ENCODE data around the gene TMOD2. TPM values are rescaled to one million over a fixed set of nuclear protein-coding genes. Genes with fewer than 3 reads are reported as not detected.

The TMOD2 gene
- total RNA-seq, 1 experiment from 2014 or later, result 3.0 TPM

DNA sequence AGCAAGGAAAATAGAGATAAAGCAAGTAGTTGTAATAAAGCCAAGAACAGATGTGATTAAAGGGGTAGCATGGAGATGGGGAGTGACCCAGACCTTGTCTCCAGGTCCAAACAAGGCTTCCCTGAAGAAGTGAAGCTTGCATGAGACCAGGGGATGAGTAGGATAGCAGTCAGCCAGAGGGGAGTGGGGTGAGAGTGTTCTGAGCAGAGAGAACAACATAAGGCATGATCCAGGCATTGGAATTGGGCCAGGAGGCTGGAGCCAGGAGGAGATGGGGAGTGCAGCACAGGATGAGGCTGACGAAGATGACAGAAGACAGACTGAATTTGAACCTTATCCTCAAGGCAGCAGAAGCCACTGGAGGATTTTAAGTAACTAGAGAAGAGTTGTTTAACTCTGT is 7.2 kb downstream of the TMOD2 start:
- Histone ChIP-seq H3K79me1 (ENCODE audit: insufficient read depth, low read depth, low read length, poor library complexity, severe bottlenecking) (no peaks in the 10 kb centered on the region), H3K9ac (ENCODE audit: extremely low read depth, insufficient read length, low read length) (no peak overlapping the region), H4K91ac (ENCODE audit: insufficient read length, low read depth, low read length) (no peak overlapping the region), H3K79me2 (ENCODE audit: insufficient read depth, low read length) (no peaks in the 10 kb centered on the region), H4K8ac (replicated peaks; ENCODE audit: insufficient read length, low read depth, low read length) (no peak overlapping the region), H4K20me1 (ENCODE audit: control insufficient read depth, insufficient read depth, insufficient read length) (no peaks in the 10 kb centered on the region), H2BK12ac (ENCODE audit: insufficient read length, low read depth, low read length) (no peak overlapping the region), H3K4me1 (ENCODE audit: insufficient read depth, low read length) (peaks cover 3% of the 10 kb centered on the region; the same call in 1 of the 2 replicates), H3T11ph (ENCODE audit: low read length) (no peak overlapping the region), H3K56ac (ENCODE audit: insufficient read length, low read depth, low read length) (no peak overlapping the region), H3K18ac (ENCODE audit: insufficient read length, low read depth, low read length) (no peak overlapping the region), H2BK5ac (ENCODE audit: insufficient read length, low read length) (no peak overlapping the region), H2AFZ (ENCODE audit: low read length) (no peak overlapping the region), H4K5ac (ENCODE audit: insufficient read length, low read depth, low read length) (no peak overlapping the region), H2AK5ac (ENCODE audit: insufficient read length, low read length) (no peak overlapping the region), H2BK20ac (ENCODE audit: low read depth, low read length, poor library complexity, severe bottlenecking) (no peak overlapping the region), H3K27me3 (ENCODE audit: insufficient read depth, low read length) (no peaks in the 10 kb centered on the region), H3K4ac (ENCODE audit: low read depth, low read length) (no peak overlapping the region), H3K14ac (ENCODE audit: insufficient read depth, low read length) (no peak overlapping the region), H2BK120ac (ENCODE audit: low read depth, low read length, poor library complexity, severe bottlenecking) (no peak overlapping the region), H3K4me2 (ENCODE audit: insufficient read depth, insufficient read length, low read length) (no peak overlapping the region), H2BK15ac (ENCODE audit: low read depth, low read length) (no peak overlapping the region), H3K23me2 (ENCODE audit: insufficient read length, low read depth, low read length, poor library complexity, severe bottlenecking) (no peaks in the 10 kb centered on the region), H3K9me3 (ENCODE audit: control insufficient read depth, low read depth, low read length) (no peaks in the 10 kb centered on the region), H3K23ac (ENCODE audit: insufficient read length, low read depth, low read length) (no peak overlapping the region), H3K27ac (ENCODE audit: insufficient read length, low read depth, low read length) (no peak overlapping the region)
- H3K4me1 Mint-ChIP-seq, result peaks cover 5% of the 10 kb centered on the region in 2 experiments
- H3K27ac Mint-ChIP-seq, result no peak overlapping the region
- no CpG with 5 or more reads among the region's 1 CpG for WGBS (ENCODE audit: extremely low coverage, insufficient read length, low lambda C conversion rate)
- H3K27me3 Mint-ChIP-seq (ENCODE audit: low read depth), result peaks cover 26% of the 10 kb centered on the region
- no peak overlapping the region for H3K4me3 Mint-ChIP-seq
- H3K36me3 Mint-ChIP-seq (ENCODE audit: insufficient read depth in 1 of 3, low read depth in 3 of 3), result 0 out of 7 replicates have a peak, but pooled peaks cover 0 to 2% (median 0%) of the 10 kb centered on the region in 3 experiments
- TF ChIP-seq, protein P1, sequence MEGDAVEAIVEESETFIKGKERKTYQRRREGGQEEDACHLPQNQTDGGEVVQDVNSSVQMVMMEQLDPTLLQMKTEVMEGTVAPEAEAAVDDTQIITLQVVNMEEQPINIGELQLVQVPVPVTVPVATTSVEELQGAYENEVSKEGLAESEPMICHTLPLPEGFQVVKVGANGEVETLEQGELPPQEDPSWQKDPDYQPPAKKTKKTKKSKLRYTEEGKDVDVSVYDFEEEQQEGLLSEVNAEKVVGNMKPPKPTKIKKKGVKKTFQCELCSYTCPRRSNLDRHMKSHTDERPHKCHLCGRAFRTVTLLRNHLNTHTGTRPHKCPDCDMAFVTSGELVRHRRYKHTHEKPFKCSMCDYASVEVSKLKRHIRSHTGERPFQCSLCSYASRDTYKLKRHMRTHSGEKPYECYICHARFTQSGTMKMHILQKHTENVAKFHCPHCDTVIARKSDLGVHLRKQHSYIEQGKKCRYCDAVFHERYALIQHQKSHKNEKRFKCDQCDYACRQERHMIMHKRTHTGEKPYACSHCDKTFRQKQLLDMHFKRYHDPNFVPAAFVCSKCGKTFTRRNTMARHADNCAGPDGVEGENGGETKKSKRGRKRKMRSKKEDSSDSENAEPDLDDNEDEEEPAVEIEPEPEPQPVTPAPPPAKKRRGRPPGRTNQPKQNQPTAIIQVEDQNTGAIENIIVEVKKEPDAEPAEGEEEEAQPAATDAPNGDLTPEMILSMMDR (conservative IDR thresholded peaks at IDR 0.05), result no peak
- peaks cover 2 to 3% of the 10 kb centered on the region in 2 experiments; a peak in 3 of 5 replicates for H3K9me3 Mint-ChIP-seq
- no peak for DNase-seq
